GM12875 (cell line): Measurements from ENCODE around the gene EIF4A3.

Experiments used
- H3K4me3 ChIP-seq: one replicate; pipeline ENCODE4 v1.5.1; 2011; ENCODE audit warnings: low read depth, low read length, control low read depth
- CTCF ChIP-seq: IDR thresholded peaks from 2 replicates; pipeline ENCODE4 v1.5.1; 2011; ENCODE audit warnings: low read depth, mild to moderate bottlenecking, control low read depth, inconsistent platforms, low read length, moderate library complexity, borderline replicate concordance; ENCODE audit not compliant: insufficient read depth

Gene EIF4A3

GRCh38 chr17:80133626-80133970, 13.3 kb downstream of the EIF4A3 start:
- no peak for TF ChIP-seq CTCF
- no peak overlapping the region for H3K4me3 ChIP-seq

GRCh38 chr17:80132906-80133625, 13.9 kb downstream of the EIF4A3 start:
- no peak overlapping the region for H3K4me3 ChIP-seq
- TF ChIP-seq CTCF = no peak

GRCh38 chr17:80130992-80131391, 15.9 kb downstream of the EIF4A3 start:
- H3K4me3 ChIP-seq = no peak overlapping the region
- no peak for TF ChIP-seq CTCF

- TF ChIP-seq CTCF = no peak
- H3K4me3 ChIP-seq = no peak overlapping the region
Observed at GRCh38 chr17:80129006-80129565, 17.8 kb downstream of the EIF4A3 start.

- no peak for TF ChIP-seq CTCF
- H3K4me3 ChIP-seq = no peak overlapping the region
Observed at GRCh38 chr17:80126449-80126715, 20.5 kb downstream of the EIF4A3 start.

GRCh38 chr17:80125656-80126448, 21.1 kb downstream of the EIF4A3 start:
- no peak overlapping the region for H3K4me3 ChIP-seq
- TF ChIP-seq CTCF = no peak
